ENCODE measurements around the gene FFAR2.
A peak's percentile ranks its signal among the peaks of the same experiment; 100 is the strongest.
"Not testable (repeated sequence)": the region's sequence is repeated elsewhere in the genome, so short reads cannot be mapped to it uniquely, and the experiment has no call there.

The FFAR2 gene

DNA sequence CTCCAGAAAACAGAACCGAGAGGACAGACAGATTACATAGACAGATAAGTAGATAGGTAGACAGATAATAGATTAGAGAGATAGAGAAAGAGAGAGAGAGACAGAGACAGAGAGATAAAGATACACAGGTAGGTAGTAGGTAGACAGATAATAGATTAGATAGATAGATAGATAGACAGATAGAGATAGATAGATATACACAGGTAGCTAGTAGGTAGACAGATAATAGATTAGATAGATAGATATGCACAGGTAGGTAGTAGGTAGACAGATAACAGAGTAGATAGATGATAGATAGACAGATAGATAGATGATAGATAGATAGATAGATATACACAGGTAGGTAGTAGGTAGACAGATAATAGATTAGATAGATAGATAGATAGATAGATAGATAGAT lies 10.1 kb downstream of the FFAR2 start:
- no peak for DNase-seq

DNA sequence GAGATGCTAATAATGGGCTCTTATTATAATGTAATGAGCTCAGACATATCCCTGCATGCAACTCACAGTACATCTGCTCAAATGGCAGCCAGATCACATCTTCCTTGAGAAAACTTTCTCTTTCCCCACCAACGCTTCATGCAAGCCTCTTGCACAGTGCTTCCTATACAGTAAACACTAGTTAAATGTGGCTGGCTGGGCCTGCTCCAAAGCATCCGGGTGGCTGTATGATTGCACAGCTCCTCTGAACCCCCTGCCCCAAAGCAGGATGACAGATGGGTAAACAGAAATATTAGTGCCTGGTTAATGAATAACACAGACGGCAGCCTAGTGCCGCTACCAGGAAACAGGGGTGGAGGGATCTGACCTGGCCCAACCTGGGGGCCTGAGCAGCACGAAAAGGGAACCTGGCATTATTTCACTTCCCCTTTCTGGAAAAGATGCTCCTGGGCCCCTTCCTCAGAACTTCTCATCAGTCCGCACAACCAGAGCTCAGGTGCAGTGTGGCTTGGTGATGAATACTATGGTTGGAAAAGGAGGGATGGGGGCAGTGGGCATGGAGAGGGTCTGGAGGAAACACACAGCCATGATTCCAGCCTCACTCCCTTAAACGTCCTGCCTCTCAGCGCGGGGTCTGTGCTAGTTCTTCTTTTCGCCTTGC lies 10.8 kb downstream of the FFAR2 start:
- peak in 1 of 2 experiments; percentile 25 for DNase-seq

DNA sequence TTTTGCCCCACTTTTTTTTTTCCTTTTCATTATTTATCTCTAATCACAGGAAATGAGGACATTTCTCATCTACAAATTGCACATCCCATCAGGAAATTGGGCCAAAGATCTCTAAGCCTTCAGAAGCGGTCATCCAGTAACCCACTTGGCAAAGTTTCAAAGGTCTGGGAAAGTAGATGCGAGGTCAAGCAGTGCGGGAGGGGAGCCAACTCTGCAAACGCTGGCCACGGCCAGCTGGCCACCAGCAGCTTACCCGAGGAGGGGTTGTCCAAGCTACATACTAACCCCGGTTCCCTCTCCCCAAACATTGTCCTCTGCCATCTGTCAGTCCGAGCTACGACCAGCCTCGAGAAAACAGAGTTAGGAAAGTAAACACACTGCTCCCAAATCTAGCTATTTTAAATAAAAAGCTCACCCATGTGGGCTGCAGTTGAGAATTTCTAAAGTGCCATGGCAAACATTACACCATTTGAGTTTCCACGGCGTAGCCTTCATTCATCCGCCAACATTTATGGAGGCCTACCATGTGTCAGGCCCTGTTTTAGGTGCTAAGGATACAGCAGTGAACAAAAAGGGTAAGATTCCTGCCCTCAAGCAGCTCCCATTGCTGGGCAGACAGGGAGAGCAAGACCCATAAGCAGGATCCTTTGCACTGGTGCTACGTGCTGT lies 11.5 kb downstream of the FFAR2 start:
- no peak for DNase-seq

DNA sequence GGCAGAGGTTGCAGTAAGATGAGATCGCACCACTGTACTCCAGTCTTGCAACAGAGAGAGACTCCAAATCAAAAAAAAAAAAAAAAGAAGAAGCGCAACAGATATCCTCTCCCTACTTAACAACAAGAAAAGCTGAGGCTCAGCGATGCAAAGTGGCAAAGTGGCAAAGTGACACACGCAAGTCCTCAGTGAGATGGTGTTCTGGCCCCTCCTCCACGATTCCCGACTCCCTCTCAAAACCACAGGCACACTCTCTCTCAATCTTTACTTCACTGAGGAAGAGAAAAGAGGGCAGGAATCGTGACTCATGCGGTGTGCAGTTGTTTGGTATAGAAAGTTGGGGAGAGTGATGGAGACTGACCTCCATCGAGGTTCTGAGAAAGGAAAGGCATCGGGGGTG lies 12.6 kb downstream of the FFAR2 start:
- DNase-seq, result peak in 1 of 2 experiments; percentile 3

DNA sequence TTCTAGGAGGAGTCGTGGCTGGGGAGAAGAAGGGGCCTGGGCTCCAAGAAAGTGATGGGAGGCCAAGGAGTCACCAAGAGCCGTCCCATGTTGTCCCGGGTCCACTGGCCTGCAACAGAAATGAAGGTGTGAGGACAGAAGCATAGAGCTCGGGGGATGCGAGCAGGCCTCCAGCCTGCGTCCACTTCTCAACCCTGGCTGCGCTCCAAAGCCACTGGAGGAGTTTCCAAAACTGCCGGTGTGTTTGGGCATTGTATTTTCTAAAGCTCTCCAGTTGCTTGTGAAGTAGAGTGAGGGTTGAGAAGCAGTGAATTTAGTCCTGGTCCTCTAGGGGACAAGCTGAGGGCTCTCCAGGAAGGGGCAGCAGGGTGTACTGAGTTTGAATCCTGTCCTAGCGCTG lies 13.0 kb downstream of the FFAR2 start:
- DNase-seq, result no peak

DNA sequence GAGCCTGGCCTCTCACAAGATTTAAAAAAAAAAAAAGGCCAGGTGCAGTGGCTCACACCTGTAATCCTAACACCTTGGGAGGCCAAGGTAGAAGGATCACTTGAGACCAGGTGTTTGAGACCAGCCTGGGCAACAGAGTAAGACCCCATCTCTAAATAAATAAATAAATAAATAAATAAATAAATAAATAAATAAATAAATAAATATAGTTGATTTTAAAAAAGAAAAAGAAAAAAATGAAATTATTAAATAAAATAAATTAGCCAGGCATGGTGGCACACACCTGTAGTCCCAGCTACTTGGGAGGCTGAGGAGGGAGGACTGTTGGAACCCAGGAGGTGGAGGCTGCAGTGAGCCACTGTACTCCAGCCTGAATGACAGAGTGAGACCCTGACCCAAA lies 13.7 kb downstream of the FFAR2 start:
- DNase-seq, result not testable (repeated sequence)

DNA sequence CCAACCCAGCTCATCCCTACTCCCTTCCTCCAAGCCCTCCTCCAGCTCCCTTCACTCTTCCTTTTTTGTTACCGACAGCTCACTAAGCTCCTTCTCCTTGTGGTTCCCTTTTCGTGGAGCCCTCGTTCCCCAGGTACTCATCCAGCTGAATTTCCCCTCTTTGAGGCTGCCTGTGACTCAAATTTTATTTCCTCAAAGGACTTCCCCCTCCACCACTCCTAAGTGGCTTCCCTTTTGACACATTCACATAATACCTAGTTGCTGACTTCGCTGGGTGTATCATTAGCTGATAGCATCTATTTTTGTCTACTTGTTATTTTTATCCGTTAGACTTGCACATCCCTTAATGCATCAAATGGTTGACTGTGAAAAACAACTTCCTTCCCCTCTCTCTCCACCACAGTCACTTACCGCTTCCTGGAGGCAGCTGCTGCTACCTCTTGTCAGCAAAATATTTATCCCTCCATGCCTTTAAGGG lies 14.5 kb downstream of the FFAR2 start:
- DNase-seq, result peak; percentile 87 to 94

DNA sequence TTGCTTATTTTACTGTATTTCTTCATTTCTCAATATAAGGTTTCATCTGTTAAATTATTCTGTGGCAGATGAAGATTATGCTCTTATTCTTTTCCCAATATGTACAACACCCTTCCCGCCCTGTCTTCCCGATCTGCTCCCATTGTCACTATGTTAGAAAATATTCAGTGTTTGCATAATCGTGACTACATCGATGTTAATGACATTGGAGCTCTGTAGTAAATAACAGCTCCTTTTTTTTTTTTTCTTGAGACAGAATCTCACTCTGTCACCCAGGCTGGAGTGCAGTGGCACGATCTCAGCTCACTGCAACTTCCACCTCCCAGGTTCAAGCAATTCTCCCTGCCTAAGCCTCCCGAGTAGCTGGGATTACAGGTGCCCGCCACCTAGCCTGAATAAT lies 14.9 kb downstream of the FFAR2 start:
- not testable (repeated sequence) for DNase-seq

DNA sequence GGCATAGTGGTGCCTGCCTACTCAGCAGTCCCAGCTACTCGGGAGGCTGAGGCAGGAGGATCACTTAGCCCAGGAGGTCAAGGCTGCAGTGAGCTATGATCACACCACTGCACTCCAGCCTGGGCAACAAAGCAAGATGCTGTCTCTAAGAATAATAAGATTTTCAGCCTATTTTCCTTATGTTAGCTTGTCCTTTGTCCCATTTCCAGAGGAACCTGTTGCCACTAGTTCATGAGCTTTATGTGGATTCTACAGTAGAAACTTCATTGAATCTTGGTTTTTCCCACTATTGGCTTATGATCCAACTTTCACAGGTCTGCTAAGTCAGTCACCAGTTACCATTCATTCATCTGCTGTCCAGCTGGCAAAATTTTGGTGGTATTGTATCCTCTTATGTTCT lies 18.2 kb downstream of the FFAR2 start:
- DNase-seq, result no peak

DNA sequence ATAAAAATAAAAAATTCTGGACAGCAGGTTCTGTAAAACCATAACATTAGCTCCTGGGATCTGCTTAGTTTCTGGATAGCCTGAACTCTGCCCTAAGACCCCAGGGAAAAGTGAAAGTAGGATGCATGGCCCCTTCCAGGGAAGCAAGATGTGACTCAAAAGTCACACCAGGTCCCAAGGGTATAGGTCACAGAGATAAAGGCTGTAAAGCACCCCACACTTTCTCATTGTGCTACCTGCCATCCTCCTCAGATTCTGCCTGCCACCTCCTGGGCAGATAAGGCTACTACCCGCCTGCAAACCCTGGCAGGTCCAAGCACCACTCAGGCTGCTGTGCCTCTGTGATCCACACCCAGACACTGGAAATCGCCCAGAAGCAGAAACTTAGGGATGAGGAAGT lies 20.6 kb downstream of the FFAR2 start:
- peak; percentile 50 to 56 for DNase-seq

DNA sequence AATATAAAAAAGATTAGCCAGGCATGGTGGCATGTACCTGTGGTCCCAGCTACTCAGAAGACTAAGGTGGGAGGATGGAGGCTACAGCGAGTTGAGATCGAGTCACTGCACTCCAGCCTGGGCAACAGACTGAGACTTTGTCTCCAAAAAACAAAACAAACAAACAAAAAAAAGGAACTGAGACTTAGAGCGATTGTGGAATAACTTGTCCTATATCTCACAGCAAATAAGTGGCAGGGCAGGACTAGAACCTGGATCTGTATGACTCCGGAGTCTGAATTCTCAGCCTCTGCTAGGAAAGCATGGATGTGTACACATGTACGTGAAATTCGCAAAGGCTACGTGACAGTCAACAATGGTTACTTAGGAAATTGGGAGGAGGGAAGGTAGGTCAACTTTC lies 22.1 kb downstream of the FFAR2 start:
- no peak for DNase-seq

DNA sequence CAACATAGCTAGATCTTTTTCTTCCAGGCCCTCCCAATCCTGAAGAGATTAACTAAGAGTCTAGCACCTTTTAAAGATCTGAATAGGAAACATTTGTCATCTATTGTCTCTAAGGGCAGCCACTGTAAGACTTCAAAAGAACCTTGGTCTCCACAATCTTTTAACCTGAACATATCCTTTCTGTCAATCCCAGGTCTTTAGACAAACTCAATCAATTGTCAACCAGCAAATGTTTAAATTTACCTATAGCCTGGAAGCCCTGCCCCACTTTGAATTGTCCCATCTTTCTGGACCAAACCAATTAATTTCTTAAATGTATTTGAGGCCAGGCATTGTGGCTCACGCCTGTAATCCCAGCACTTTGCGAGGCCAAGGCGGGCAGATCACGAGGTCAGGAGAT lies 23.0 kb downstream of the FFAR2 start:
- DNase-seq, result not testable (repeated sequence)

DNA sequence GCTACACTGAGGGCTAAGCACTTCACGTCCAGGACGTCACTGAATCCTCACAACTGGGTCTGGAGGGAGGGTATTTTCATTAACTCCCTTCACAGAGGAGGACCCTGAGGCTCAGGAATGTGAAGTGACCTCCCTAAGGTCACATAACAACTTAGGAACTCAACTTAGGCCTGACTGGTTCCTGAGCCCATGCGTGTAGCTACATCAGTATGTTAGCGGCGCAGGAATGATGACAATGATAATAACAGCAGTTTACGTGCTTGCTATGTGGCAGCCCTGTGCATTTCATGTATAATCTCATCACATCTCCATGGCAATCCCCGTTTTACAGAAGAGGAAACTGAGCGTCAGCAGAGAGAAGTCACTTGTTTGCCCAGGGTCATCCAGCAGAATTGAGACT lies 23.9 kb downstream of the FFAR2 start:
- DNase-seq, result no peak

DNA sequence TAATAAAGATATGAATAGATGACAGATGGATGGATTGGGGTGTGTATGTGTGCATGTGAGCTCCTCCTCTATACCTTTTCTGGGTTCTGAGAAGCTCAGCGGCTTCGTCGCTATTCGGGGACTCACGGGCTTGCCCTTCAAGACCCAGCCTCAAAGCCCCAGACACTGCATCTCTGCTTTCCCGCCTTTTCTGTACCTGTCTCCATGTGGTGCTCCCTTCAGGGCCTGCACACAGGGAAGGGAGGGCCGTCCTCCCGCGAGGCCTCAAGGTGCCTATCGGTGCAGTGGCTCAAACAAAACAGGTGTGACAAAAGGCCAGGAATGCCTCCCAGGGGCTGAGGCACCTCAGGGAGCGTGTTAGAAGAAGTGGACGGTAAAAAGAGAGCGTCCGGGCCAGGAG lies 26.0 kb downstream of the FFAR2 start:
- no peak for DNase-seq

DNA sequence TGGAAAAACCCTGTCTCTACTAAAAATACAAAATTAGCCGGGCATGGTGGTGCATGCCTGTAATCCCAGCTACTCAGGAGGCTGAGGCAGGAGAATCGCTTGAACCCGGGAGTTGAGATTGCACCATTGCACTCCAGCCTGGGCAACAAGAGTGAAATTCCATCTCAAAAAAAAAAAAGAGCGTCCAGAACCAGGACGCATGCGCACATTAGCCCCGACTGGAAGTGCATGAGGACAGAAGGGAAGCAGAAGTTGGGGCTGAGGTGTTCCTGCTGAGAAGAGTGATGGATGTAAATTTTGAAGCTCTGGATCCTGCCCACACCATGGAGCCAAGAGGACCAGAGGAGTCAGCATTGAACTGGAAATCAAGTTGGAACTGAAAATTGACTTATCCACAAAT lies 26.5 kb downstream of the FFAR2 start:
- not testable (repeated sequence) for DNase-seq

DNA sequence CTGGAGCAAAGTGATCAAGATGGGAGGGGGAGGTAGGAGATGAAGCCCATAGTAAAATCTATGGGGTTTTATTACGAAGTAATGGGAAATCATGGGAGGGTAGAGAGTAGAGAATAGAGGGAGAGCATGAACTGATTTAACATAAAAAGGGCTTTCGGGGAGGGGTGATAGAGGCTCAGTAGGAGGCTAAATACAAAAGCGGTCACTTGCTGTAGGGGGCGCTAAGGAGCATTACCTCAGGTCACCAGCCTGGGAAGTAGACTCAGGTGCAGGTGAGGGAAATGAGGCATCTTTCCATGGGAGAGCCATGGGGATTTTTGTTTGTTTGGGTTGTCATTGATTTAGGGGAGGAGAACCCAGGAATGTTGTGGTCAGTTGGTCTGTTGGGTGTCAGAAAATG lies 28.1 kb downstream of the FFAR2 start:
- DNase-seq, result no peak

DNA sequence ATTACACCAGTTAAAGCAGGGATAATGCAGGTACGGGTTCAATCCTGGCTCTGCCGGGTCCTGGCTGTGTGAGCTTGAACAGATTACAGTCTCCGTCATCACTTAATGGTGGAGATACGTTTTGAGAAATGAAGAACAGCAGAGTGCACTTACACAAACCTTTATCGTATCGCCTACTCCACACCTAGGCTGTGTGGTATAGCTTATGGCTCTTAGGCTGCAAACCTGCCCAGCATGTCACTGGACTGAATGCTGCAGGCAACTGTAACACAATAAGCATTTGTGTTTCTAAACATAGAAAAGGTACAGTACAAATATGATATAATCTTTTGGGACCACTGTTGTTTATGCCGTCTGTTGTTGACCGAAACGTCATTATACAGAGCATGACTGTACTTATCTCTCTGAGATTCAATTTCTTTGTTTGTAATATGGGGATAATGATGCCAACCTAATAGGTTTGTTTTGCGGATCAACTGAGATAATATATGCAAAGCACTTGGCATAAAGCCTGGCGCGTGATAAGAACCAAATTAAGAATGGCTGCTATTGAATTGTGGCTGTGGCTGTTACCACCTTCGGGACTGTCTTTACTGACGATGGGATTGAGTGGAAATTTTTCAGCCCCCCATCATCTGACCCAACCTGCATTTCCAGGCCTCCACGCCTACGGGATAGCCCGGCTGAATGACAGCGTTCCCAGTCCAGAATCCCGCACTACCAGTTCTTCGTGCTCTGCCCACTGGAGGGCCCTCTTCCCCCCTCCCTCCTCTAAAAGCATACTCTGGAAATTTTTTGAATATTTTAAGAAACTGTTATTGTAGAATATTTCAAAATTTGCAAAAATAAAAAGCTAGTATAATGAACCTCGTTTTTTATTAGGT lies 31.0 kb downstream of the FFAR2 start:
- no peak for DNase-seq

DNA sequence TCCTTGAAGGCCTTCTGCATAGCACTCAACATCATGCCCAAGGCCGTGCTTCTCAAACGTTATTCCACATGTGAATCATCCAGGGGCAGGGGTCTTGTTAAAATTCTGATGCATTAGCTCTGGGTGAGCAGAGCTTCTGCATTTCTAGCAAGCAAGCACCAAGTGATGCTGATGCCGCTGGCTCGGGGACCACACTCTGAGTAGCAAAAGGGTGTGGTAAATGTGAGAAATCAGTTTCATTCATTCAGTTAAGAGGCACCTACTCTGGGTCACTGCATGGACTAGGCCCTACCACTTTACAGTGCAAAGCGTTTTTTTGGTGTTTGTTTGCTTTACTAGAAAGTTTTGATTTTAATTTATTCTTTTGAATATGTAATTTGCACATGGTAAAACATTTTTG lies 35.0 kb downstream of the FFAR2 start:
- no peak for DNase-seq

DNA sequence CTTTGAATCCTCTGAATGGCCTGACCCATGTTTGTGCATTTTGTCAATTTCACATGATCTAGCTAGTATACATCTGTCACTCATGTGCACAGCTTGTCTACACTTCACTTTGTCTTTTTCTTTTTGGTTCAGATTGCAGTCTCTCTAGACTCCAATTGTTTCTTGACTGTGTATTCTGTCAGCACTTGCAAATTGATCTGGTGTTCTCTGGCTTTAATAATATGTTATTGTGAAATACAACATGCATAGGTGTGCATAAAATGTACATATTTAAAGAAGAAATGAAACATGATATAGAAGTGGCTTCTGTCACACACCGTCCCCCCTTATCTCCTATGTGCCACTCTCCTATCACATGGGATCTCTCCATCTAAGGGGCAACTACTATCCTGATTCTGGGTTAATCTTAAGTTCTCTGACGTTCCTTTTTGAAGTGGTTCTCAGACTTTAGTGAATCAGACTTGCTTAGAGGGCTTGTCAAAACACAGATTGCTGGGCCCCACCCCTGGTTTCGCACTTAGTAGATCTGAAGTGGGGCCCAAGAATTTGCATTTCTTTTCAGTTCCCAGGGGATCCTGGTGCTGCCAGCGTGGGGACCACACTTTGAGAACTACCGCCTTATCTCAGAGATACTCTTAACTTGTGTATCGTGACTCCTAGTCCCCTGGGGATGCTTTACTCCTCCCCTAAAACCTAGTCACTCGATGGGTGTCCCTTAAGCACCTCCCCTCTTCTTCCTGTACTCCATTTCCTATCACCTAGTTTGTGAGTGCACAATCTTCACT lies 36.4 kb downstream of the FFAR2 start:
- no peak for DNase-seq

DNA sequence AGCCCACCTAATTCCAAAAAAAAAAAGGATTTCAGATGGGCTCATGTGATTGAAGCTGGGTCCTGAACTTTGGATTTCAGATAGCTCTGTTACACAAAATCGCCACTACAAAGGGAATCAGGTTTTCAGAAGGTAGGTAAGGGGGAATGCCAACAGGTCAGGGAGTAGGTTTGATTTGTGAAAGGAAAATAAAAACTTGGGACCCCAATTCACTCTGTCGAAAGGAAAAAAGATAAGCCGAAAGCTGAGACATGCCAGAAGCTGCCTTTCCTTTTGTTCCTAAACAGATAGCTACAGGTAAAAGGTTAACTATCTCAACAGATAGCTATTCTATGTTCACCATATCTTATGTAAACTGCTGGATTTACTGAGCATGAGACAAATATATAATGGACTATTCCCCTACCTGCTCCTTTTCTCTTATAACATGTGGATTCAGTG lies 38.2 kb downstream of the FFAR2 start:
- no peak for DNase-seq

DNA sequence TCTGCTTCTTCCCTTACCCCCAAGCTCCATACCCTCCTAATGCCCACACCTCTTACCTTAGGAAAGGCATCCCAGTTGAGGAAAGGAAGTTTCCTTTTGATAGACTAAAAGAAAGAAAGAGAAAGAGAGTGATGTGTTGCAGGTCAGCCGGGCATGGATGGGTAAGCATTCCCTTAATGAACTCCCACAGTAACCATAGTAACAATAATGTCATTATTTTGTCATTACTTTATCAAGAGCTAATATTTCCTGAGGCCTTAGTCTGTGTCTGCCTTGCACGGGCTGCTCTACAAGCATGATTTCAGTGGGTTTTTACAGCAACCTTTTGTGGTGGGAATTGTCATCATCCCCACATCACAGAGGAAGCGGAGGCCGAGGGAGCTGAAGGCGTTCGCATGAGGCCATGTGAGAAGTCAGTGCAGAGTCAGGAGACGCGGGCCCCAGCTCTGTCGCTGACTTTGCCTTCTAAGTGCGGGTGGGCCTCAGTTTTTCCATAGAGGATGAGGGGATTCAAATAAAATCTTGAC lies 39.7 kb downstream of the FFAR2 start:
- no peak for DNase-seq

DNA sequence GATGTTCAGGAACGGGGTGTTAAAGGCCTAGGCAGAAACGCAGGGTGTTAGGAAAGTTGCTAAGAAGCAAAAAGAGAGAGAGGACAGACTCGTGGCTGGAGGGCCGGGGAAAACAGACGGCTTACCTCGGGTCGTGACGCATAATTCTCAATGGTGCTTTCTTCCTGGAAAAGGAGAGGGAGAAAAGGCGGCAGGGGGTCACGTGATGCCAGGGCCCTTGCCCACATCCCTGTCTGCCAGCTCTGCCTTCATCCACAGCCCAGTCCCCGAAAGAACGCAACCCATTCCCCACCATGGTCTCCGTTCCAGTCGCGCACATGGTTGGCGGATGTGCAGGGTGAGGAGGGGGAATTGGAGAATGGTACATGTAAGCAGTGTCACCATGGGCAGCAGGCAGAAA lies 40.6 kb downstream of the FFAR2 start:
- no peak for DNase-seq

DNA sequence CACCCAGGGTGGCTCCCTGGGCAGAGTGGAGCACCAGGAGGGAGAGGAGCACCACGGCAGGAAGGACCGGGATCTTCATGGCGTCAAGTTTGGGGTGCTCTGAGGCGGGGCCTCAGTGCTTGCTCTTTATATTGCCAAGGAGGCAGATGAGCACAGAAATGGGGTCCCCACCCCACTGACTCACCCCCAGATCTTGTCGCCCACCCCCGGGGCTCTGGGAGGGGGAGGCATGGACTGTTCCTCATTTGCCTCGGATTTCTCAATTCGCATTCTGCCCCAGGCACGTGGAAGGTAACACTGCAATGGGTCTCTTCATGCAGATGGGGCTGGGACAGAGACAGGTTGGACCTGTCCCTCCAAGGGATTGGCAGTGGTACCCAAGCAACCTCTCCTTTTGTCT lies 42.3 kb downstream of the FFAR2 start, which contains the start of gene KRTDAP:
TSS of gene KRTDAP (minus strand) at position 101 of the 400 bp plus-strand sequence. CDS start at position 79, 22 bp downstream.
- no peak for DNase-seq
